SK-N-SH treated with all-trans-retinoic acid at 6 μM for 48 hours (cell line): Measurements from ENCODE around the gene PCP4L1.

ENCODE experiments used
- ARNTL ChIP-seq: fragments of 450-650 bp; formaldehyde crosslinking; IDR thresholded peaks from 2 replicates; pipeline ENCODE4 v1.5.0; 2020; ENCODE audit warnings: low read depth, mild to moderate bottlenecking, moderate library complexity, borderline replicate concordance
- GLIS3 ChIP-seq: fragments of 250-450 bp; sonication (Bioruptor Pico); IDR thresholded peaks from 2 replicates; pipeline ENCODE4 v1.5.0; 2020; ENCODE audit warnings: mild to moderate bottlenecking, moderate library complexity
- ZFP30 ChIP-seq: fragments of 450-650 bp; formaldehyde crosslinking; IDR thresholded peaks from 2 replicates; pipeline ENCODE4 v1.5.0; 2022; ENCODE audit warnings: mild to moderate bottlenecking, moderate library complexity
- ZNF565 ChIP-seq: fragments of 450-650 bp; formaldehyde crosslinking; conservative IDR thresholded peaks from 2 replicates; pipeline ENCODE4 v1.5.0; 2020; ENCODE audit warnings: low read depth, mild to moderate bottlenecking, moderate library complexity
- TF ChIP-seq, protein P1 (sequence below): fragments of 250-450 bp; sonication (Bioruptor Pico); IDR thresholded peaks from 2 replicates; pipeline ENCODE4 v1.5.1; 2020; ENCODE audit warnings: low read depth, mild to moderate bottlenecking, moderate library complexity
- TF ChIP-seq, protein P2 (sequence below): fragments of 250-450 bp; sonication (Bioruptor Pico); IDR thresholded peaks from 2 replicates; pipeline ENCODE4 v1.8.0; 2020; ENCODE audit warnings: mild to moderate bottlenecking, moderate library complexity, borderline replicate concordance
- TF ChIP-seq, protein P3 (sequence below): fragments of 250-450 bp; sonication (Bioruptor Pico); IDR thresholded peaks from 2 replicates; pipeline ENCODE4 v1.8.0; 2021; ENCODE audit warnings: low read depth, mild to moderate bottlenecking, moderate library complexity, borderline replicate concordance

DNA sequence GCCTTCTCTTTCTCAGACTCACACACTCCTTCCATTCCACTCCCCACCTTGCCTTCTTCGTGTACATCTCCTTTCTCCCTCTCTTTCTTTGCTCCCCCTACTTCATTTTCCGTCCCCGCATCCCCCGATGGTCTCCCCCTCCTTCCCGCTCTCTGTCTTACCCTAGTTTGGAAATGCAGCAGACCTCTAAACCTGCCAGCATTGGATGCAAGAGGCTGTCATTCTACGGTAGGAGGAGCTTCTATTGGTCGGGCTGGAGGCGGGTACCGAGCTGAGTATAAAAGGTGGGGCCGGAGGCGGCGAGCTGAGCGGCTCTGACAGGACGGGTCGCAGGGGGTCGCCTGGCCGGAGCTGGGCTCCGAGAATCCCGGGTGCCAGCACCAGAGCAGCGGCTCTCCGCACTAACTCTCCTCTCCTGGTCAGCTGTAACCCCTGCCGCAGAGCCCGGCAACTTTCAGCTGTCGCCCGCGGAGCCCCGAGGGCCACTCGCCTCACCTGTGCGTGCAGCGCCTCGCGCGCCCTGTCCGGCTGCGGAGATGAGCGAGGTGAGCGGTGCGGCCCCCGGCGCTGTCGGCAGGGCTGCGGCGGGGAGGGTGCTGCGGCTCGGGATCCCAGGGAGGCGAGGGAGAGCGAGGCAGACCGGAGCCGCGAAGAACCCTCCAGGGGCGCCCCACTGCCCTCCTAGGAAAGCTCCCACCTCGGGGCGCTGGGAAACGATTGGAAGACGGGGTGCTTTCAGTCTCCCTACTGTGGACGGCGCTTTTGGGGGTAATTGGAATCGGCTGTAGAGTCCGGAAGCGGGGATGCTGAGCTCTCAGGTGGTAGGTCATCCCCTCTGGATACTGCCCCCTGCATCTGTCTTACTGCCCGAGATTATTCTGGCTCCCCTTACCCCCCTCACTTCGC is at the start of gene PCP4L1:
- TF ChIP-seq, protein P1, sequence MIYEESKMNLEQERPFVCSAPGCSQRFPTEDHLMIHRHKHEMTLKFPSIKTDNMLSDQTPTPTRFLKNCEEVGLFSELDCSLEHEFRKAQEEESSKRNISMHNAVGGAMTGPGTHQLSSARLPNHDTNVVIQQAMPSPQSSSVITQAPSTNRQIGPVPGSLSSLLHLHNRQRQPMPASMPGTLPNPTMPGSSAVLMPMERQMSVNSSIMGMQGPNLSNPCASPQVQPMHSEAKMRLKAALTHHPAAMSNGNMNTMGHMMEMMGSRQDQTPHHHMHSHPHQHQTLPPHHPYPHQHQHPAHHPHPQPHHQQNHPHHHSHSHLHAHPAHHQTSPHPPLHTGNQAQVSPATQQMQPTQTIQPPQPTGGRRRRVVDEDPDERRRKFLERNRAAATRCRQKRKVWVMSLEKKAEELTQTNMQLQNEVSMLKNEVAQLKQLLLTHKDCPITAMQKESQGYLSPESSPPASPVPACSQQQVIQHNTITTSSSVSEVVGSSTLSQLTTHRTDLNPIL: no peak
- TF ChIP-seq, protein P2, sequence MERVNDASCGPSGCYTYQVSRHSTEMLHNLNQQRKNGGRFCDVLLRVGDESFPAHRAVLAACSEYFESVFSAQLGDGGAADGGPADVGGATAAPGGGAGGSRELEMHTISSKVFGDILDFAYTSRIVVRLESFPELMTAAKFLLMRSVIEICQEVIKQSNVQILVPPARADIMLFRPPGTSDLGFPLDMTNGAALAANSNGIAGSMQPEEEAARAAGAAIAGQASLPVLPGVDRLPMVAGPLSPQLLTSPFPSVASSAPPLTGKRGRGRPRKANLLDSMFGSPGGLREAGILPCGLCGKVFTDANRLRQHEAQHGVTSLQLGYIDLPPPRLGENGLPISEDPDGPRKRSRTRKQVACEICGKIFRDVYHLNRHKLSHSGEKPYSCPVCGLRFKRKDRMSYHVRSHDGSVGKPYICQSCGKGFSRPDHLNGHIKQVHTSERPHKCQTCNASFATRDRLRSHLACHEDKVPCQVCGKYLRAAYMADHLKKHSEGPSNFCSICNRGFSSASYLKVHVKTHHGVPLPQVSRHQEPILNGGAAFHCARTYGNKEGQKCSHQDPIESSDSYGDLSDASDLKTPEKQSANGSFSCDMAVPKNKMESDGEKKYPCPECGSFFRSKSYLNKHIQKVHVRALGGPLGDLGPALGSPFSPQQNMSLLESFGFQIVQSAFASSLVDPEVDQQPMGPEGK (CRISPR knock-in tag): no peak
- TF ChIP-seq, protein P3, sequence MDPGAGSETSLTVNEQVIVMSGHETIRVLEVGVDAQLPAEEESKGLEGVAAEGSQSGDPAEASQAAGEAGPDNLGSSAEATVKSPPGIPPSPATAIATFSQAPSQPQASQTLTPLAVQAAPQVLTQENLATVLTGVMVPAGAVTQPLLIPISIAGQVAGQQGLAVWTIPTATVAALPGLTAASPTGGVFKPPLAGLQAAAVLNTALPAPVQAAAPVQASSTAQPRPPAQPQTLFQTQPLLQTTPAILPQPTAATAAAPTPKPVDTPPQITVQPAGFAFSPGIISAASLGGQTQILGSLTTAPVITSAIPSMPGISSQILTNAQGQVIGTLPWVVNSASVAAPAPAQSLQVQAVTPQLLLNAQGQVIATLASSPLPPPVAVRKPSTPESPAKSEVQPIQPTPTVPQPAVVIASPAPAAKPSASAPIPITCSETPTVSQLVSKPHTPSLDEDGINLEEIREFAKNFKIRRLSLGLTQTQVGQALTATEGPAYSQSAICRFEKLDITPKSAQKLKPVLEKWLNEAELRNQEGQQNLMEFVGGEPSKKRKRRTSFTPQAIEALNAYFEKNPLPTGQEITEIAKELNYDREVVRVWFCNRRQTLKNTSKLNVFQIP (CRISPR knock-in tag): no peak
- TF ChIP-seq ZFP30 (CRISPR knock-in tag) (no peak), GLIS3 (CRISPR knock-in tag) (no peak), ARNTL (CRISPR knock-in tag) (no peak), ZNF565 (no peak)
